Vagina (tissue), 2 donors: ENCODE results near the gene MMEL1.

Experiments
- POLR2A ChIP-seq, 2 donors: fragments of 450-650 bp; IDR thresholded peaks; one replicate each; pipeline ENCODE4 v1.6.1; 2017; ENCODE audit warnings: antibody characterized with exemption in 2 of 2, mild to moderate bottlenecking in 2 of 2, moderate library complexity in 2 of 2
- POLR2AphosphoS5 ChIP-seq, 2 donors: sonication (generic); formaldehyde crosslinking; IDR thresholded peaks; one replicate each; pipeline ENCODE4 v1.9.0; 2017; ENCODE audit warnings: antibody characterized with exemption in 2 of 2, mild to moderate bottlenecking in 2 of 2, low read depth in 1 of 2; ENCODE audit not compliant: insufficient read depth in 1 of 2

DNA sequence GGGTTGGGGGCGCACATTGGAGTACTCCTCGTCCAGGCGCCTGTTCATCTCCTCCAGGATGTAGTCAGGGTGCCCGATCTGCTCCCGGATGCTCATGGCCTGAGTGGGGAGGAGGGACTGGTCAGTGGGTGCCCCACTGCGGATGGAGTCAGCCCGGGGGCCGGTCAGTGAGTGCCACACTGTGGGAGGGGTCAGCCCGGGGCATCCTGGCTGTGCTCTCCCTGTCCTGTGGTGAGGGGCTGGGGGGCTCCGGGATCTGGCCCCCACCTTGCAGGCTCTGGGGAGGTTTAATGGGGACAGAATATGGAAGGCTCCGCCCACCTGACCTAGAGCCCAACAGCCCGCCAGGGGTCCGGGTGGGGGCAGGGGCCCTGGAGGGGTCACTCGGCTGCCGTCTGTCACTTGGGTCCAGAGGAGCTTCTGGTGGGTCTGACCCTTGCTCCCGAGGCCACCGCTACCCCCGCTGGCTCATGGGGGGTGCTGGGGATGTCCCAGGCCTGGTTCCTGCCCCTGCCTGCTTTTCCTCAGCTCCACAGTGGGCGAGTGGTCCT lies 37.5 kb downstream of the MMEL1 start:
- TF ChIP-seq POLR2A (IDR thresholded peaks at IDR 0.05) (no peak), POLR2AphosphoS5 (IDR thresholded peaks at IDR 0.05; ENCODE audit: insufficient read depth in 1 of 2, low read depth in 1 of 2) (no peak)
